ENCODE data around the gene NEGR1.

- TF ChIP-seq CTCF (IDR thresholded peaks at IDR 0.05) = no peak
- TF ChIP-seq POLR2AphosphoS5 (IDR thresholded peaks at IDR 0.05) = no peak
These were observed 14.2 kb upstream of the NEGR1 start for GRCh38 chr1:72296501-72296900.

All from gastroesophageal sphincter (tissue), 3 donors.